Measurements from ENCODE around the gene DCXR.
A peak's percentile ranks its signal among the peaks of the same experiment; 100 is the strongest.
"Not testable (repeated sequence)": the region's sequence is repeated elsewhere in the genome, so short reads cannot be mapped to it uniquely, and the experiment has no call there.

Gene DCXR

DNA sequence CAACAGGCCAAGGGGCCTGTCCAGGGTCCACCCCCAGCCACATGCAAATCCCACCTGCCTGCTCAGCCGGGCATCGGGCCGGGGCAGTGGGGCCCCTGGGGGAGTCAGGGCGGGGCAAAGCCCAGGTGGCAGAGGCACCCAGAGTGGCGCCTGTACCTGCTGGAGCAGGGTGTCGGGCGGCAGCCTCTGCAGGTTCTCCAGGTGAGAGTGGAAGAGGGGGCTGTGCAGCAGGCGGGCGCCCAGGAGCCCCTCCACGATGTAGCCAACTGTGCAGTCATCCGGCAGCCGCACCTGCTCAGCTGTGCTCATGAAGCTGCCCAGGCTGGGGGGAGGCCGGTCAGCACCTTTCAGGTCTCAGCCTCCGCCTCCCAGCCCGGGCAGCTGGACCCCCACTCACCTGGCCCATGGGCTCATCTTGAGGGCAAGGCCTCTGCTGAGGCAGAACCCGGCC is 12.0 kb upstream of the DCXR start:
- Mint-ChIP-seq H3K36me3 (ENCODE audit: insufficient read depth) (peaks cover 3% of the 10 kb centered on the region), H3K27me3 (no peaks in the 10 kb centered on the region), H3K4me3 (no peak overlapping the region)

DNA sequence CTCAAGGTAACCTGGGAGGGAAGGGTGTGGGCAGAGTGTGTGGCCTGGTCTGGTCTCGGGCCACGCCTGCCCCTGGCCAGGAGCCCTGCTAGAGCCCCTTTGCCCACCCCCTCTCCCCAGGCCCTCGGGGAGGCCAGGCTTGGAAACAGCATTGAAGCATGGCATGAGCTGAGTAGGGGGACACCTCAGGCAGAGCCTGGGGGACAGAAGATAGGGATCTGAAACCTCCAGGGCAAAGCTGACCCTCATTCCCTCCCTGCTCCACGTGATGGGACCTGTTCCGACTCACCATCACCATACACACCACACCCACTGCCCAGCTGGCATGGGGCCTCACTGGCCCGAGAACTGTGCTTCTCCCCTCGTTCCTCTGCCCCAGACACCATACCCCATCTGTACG is 11.6 kb upstream of the DCXR start:
- Mint-ChIP-seq H3K27ac (ENCODE audit: low read depth) (no peak overlapping the region), H3K4me1 (peaks cover 5% of the 10 kb centered on the region), H3K4me3 (no peak overlapping the region), H3K27me3 (no peaks in the 10 kb centered on the region), H3K9me3 (no peaks in the 10 kb centered on the region), H3K36me3 (ENCODE audit: insufficient read depth) (peaks cover 3% of the 10 kb centered on the region)
- ATAC-seq (replicated peaks; ENCODE audit: extremely low read depth, poor library complexity, severe bottlenecking) (no peak), DNase-seq (ENCODE audit: low spot score in 2 of 2) (no peak)

More for the DNA sequence above, 12.0 kb upstream of the DCXR start:
- no peak for DNase-seq (ENCODE audit: low spot score in 2 of 2)
- peaks cover 5% of the 10 kb centered on the region for H3K4me1 Mint-ChIP-seq
- no peak overlapping the region for H3K27ac Mint-ChIP-seq (ENCODE audit: low read depth)
- ATAC-seq (replicated peaks; ENCODE audit: extremely low read depth, poor library complexity, severe bottlenecking): no peak
- H3K9me3 Mint-ChIP-seq: no peaks in the 10 kb centered on the region

DNA sequence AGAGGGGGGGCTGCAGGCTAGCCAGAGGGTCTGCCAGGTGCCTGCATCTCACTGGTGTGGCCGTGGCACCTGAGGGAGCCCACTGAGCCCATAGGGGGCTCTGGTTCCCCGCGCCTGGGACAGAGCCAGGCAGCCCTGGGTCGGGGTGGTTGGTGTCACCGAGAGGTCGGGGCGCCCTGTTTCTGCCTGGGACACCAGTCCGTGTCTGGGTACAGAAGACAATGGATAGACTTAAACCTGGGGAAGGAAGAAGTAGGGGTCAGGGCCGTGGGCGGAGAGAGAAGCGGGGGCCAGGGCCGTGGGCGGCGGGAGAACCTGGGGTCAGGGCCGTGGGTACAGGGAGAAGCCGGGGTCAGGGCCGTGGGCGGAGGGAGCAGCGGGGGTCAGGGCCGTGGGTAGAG is 11.1 kb upstream of the DCXR start:
- Mint-ChIP-seq H3K27ac (ENCODE audit: low read depth) (peak overlapping the region; percentile 80), H3K36me3 (ENCODE audit: insufficient read depth) (peaks cover 3% of the 10 kb centered on the region), H3K4me3 (no peak overlapping the region), H3K27me3 (no peaks in the 10 kb centered on the region), H3K9me3 (no peaks in the 10 kb centered on the region), H3K4me1 (peaks cover 5% of the 10 kb centered on the region)
- no peak for DNase-seq (ENCODE audit: low spot score in 2 of 2)
- no peak for ATAC-seq (replicated peaks; ENCODE audit: extremely low read depth, poor library complexity, severe bottlenecking)

DNA sequence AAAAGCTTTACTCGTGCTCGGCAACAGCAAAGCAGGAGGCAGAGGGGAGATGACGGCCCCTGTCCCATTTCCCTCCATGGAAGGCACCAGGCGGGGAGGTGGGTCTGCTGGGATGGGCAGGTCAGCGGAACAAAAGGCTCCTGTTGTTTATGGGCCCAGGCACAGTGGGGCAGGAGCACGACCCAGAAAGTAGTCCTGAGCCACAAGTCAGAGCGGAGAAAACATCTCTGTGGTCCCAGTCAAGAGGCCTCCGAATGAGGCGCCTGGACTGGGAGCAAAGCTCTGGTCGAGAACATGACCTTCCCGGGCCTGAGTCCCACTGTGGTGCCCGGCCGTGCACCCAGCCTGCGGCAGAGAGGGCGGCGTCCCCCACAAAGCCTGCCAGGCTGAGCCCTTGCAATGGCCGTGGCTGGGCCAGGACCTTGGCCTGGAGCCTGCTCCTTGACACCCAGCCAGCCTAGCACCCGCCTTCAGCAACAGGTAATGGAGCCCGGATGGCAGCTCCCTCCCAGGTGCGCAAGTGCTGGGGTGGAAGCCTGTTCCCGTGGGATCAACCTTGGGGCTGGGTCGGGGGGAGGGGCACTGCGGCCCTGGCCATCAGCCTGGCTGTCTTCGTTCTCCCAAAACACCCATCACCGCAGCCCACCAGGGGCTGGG is 10.5 kb upstream of the DCXR start:
- Mint-ChIP-seq H3K36me3 (ENCODE audit: insufficient read depth) (peaks cover 3% of the 10 kb centered on the region), H3K4me3 (no peak overlapping the region), H3K27me3 (no peaks in the 10 kb centered on the region), H3K9me3 (no peaks in the 10 kb centered on the region), H3K4me1 (peaks cover 5% of the 10 kb centered on the region), H3K27ac (ENCODE audit: low read depth) (peak overlapping the region; percentile 80)
- DNase-seq (ENCODE audit: low spot score in 2 of 2) (no peak), ATAC-seq (replicated peaks; ENCODE audit: extremely low read depth, poor library complexity, severe bottlenecking) (no peak)

DNA sequence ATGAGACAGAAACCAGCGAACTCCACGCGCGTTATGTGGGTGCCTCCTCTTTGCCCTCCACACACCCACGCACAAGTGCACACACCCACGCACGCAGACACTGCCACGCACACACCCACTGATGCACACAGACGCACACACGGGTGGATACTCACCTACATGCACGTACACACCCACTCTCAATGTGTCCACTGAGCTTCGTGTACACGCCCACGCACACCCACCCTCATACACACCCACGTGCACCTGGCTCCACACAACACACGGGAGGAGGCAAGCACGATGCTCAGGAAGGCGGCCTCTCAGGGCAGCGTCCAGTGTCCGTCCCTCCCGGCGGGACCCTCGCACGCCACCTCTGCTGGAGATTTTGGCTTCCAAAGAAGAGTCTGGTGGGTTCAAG is 9.9 kb upstream of the DCXR start:
- no peak overlapping the region for H3K4me3 Mint-ChIP-seq
- H3K4me1 Mint-ChIP-seq: peaks cover 5% of the 10 kb centered on the region
- no peak overlapping the region for H3K27ac Mint-ChIP-seq (ENCODE audit: low read depth)
- H3K27me3 Mint-ChIP-seq: no peaks in the 10 kb centered on the region
- no peak for DNase-seq (ENCODE audit: low spot score in 2 of 2)
- H3K36me3 Mint-ChIP-seq (ENCODE audit: insufficient read depth): peaks cover 3% of the 10 kb centered on the region
- no peaks in the 10 kb centered on the region for H3K9me3 Mint-ChIP-seq
- no peak for ATAC-seq (replicated peaks; ENCODE audit: extremely low read depth, poor library complexity, severe bottlenecking)

DNA sequence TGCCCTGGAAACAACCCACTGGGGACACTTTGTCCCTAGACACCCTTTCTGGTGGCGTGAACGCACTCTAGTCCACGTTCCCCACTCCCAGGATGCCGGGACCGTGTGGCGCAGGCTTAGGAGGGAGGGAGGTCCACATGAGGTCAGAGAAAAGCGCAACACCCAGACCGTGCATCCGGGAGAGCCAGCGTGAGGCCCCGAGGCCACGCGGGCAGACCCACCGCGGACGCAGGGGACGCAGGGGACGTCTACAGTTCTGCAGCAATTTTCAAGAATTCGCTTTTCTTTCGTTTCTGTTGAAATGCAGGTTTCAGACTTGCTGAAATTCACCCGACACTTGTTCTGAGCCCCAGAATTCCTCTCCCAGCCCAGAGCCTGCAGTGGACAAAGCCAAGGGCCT is 9.4 kb upstream of the DCXR start:
- Mint-ChIP-seq H3K27me3 (no peaks in the 10 kb centered on the region), H3K27ac (ENCODE audit: low read depth) (no peak overlapping the region), H3K4me3 (no peak overlapping the region), H3K9me3 (no peaks in the 10 kb centered on the region), H3K36me3 (ENCODE audit: insufficient read depth) (peaks cover 3% of the 10 kb centered on the region), H3K4me1 (peaks cover 5% of the 10 kb centered on the region)
- DNase-seq (ENCODE audit: low spot score in 2 of 2) (no peak), ATAC-seq (replicated peaks; ENCODE audit: extremely low read depth, poor library complexity, severe bottlenecking) (no peak)

DNA sequence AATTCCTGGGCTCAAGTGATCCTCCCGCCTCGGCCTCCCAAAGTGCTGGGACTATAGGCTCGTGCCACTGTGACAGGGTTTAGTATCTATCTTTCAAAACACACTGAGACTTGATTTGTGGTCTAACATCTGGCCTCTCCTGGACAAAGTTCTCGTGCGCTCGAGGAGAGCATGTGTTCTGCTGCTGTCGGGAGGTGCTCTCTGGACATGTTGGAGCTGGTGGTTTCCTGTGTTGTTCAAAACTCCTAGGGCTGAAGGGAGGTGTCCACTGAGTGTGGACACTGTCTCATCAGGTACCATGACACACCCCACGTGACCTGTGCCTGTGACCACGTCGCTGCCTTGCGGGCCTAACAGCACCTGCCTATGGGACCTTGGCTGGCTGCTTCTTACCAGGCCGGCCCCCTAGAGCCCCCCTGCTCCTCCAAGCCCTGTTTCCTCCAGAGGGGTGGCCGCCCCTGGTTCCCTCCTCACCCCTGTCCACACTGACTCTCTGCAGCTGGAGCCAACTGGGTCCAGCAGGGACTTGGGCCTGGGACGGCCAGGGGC is 8.5 kb upstream of the DCXR start:
- Mint-ChIP-seq H3K27ac (ENCODE audit: low read depth) (no peak overlapping the region), H3K9me3 (no peaks in the 10 kb centered on the region), H3K36me3 (ENCODE audit: insufficient read depth) (peaks cover 3% of the 10 kb centered on the region), H3K4me1 (peaks cover 4% of the 10 kb centered on the region), H3K4me3 (no peak overlapping the region), H3K27me3 (no peaks in the 10 kb centered on the region)
- ATAC-seq (replicated peaks; ENCODE audit: extremely low read depth, poor library complexity, severe bottlenecking) (no peak), DNase-seq (ENCODE audit: low spot score in 2 of 2) (no peak)

DNA sequence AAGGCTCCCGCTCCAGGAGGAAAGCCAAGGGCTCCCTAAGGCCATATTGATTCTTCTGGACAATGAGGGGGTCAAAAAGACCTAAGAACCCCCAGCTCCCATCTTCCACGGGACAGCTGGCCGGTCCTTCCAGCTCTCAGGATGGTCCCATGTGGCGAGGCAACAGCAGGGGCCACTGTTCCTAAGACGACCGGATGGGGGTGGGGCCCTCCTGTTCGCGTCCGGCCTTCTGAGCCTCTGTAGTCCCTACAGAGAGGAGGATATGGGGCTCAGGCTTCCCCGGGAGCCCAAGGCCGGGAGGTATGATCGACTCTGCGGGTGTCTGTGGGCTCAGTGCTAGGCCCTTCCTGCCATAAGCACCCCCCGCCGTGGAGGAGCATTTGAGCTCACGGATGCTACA is 6.0 kb upstream of the DCXR start:
- Mint-ChIP-seq H3K9me3 (no peaks in the 10 kb centered on the region), H3K4me1 (no peaks in the 10 kb centered on the region), H3K27ac (ENCODE audit: low read depth) (no peak overlapping the region), H3K4me3 (no peak overlapping the region), H3K27me3 (no peaks in the 10 kb centered on the region), H3K36me3 (ENCODE audit: insufficient read depth) (peaks cover 3% of the 10 kb centered on the region)
- no peak for ATAC-seq (replicated peaks; ENCODE audit: extremely low read depth, poor library complexity, severe bottlenecking)
- DNase-seq (ENCODE audit: low spot score in 2 of 2): no peak

DNA sequence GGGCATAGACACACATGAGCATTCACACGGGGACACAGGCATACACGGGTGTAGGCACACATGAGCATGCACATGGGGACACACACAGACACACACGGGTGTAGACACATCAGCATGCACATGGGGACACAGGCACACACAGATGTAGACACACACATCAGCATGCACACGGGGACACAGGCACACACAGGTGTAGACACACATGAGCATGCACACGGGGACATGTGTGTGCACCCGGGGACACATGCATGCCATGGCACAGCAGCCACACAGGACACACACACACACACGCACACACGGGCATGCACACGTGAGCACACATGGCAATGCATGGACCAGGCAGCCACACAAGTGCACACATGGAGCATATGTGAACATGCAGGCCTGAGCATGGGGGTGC is 5.2 kb upstream of the DCXR start:
- H3K9me3 Mint-ChIP-seq: no peaks in the 10 kb centered on the region
- peaks cover 3% of the 10 kb centered on the region for H3K36me3 Mint-ChIP-seq (ENCODE audit: insufficient read depth)
- H3K4me1 Mint-ChIP-seq: peaks cover 5% of the 10 kb centered on the region
- H3K27ac Mint-ChIP-seq (ENCODE audit: low read depth): no peak overlapping the region
- no peak for ATAC-seq (replicated peaks; ENCODE audit: extremely low read depth, poor library complexity, severe bottlenecking)
- no peaks in the 10 kb centered on the region for H3K27me3 Mint-ChIP-seq
- no peak for DNase-seq (ENCODE audit: low spot score in 2 of 2)
- no peak overlapping the region for H3K4me3 Mint-ChIP-seq

DNA sequence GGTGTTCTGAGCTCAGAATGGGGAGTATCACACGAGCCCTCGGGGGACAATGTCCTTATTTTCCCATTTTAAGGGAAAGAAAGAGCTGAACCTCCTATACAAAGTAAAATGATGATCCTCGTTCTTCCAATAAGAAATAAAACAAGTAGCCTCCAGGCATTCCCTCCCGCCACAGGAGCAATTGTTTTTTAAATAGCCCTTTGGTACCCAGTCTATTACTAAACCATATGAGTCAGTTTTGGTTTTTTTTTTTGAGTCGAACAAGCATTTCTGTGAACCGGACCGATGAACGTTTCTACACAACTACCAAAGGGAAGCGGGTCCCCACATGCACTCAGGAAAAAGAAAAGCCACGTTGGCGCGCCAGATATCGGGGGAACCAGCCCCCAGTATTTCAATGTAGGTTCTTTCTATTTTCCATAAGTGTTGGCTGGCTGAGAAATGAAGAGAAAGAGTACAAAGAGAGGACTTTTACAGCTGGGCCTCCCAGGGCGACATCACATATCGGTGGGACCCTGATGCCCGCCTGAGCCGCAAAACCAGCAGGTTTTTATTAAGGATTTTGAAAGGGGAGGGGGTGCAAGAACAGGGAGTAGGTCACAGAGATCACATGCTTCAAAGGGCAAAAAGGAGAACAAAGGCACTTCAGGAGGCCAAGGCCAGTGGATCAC is 3.8 kb upstream of the DCXR start:
- peaks cover 2% of the 10 kb centered on the region for H3K36me3 Mint-ChIP-seq (ENCODE audit: insufficient read depth)
- no peaks in the 10 kb centered on the region for H3K27me3 Mint-ChIP-seq
- no peak overlapping the region for H3K4me3 Mint-ChIP-seq
- no peaks in the 10 kb centered on the region for H3K9me3 Mint-ChIP-seq
- ATAC-seq (replicated peaks; ENCODE audit: extremely low read depth, poor library complexity, severe bottlenecking) (no peak), DNase-seq (ENCODE audit: low spot score in 2 of 2) (no peak)
- H3K27ac Mint-ChIP-seq (ENCODE audit: low read depth): no peak overlapping the region
- H3K4me1 Mint-ChIP-seq: peaks cover 9% of the 10 kb centered on the region

DNA sequence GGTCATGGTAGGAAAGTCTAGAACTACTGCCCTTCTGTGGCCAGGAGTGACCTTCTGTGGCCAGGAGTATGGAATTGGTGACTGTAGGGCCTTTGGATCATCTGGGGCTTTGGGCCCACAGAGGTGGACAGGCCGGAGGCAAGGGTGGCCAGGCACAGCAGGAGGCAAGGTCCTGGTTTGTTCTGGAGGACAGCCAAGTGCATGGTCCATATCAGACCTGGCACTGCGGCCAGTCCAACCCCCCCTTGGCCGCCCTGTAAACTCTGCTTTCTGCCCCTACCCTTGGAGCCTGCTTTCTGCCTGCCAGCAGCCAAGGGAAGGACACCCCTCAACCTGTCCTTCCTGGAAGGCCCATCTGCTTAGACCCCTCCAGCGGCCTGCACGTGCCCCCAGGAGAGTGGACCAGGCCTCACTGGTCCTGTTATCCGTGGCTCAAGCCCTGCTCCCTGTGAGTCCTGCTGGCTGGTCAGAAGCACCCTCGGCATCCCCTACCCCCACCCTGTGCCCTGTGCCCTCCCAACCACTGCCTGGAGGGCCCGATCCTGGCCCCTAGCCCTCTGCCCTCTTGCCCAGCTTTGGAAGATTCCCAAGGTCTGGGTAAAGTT is 2.3 kb upstream of the DCXR start:
- Mint-ChIP-seq H3K27ac (ENCODE audit: low read depth) (no peak overlapping the region), H3K27me3 (no peaks in the 10 kb centered on the region), H3K36me3 (ENCODE audit: insufficient read depth) (peaks cover 2% of the 10 kb centered on the region), H3K9me3 (no peaks in the 10 kb centered on the region), H3K4me3 (no peak overlapping the region), H3K4me1 (peaks cover 9% of the 10 kb centered on the region)
- ATAC-seq (replicated peaks; ENCODE audit: extremely low read depth, poor library complexity, severe bottlenecking) (no peak), DNase-seq (ENCODE audit: low spot score in 2 of 2) (no peak)

DNA sequence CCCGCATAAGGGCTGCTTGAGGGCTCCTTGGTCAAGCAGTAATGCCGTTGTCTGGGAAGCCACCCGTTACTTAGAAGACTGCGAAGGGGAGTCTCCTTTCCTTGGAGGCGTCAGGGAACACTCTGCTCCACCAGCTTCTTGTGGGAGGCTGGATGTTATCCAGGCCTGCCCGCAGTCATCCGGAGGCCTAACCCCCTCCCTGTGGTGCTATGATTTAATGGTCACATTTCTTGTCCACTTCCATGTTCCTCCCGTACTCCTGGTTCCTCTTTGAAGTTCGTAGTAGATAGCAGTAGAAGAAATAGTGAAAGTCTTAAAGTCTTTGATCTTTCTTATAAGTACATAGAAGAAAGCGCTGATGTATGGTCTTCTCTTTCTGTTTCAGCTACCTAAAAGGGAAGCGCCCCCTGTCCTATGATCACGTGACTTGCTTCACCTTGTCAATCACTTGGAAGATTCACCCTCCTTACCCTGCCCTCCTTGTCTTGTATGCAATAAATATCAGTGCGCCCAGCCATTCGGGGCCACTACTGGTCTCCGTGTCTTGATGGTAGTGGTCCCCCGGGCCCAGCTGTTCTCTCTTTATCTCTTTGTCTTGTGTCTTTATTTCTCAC is 1.4 kb upstream of the DCXR start:
- H3K4me3 Mint-ChIP-seq: not testable (repeated sequence)

DNA sequence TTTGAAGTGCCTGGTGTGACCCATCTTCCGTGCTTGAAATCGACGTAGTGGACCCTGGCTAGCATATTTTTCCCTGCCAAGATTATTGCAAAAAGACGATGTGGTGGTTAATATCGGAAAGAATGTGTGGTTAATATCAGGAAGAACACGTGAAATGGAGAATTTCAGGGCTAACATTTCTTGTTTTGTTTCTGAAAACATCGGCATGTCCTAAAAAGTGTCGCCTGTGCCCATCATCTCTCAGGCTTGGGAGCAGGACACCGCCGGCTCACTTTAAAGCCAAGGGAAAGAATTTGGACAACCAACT is 345 bp upstream of the DCXR start:
- no peaks in the 10 kb centered on the region for H3K36me3 Mint-ChIP-seq (ENCODE audit: insufficient read depth)
- no peaks in the 10 kb centered on the region for H3K9me3 Mint-ChIP-seq
- DNase-seq (ENCODE audit: low spot score in 2 of 2): no peak
- peak overlapping the region; percentile 75 for H3K27ac Mint-ChIP-seq (ENCODE audit: low read depth)
- no peaks in the 10 kb centered on the region for H3K27me3 Mint-ChIP-seq
- peaks cover 9% of the 10 kb centered on the region for H3K4me1 Mint-ChIP-seq
- H3K4me3 Mint-ChIP-seq: peak overlapping the region; percentile 84
- ATAC-seq (replicated peaks; ENCODE audit: extremely low read depth, poor library complexity, severe bottlenecking): no peak

More for the DNA sequence above, 1.4 kb upstream of the DCXR start:
- not testable (repeated sequence) for H3K9me3 Mint-ChIP-seq; DNase-seq (ENCODE audit: low spot score in 2 of 2); ATAC-seq (replicated peaks; ENCODE audit: extremely low read depth, poor library complexity, severe bottlenecking); H3K27ac Mint-ChIP-seq (ENCODE audit: low read depth); H3K36me3 Mint-ChIP-seq (ENCODE audit: insufficient read depth); H3K27me3 Mint-ChIP-seq; H3K4me1 Mint-ChIP-seq
